SK-N-MC (cell line): Measurements from ENCODE around the gene SLC4A3.

ENCODE experiments used
- EZH2 ChIP-seq: fragments of 200-600 bp; sonication (generic); IDR thresholded peaks from one replicate; pipeline ENCODE4 v1.6.1; 2017; ENCODE audit warnings: antibody characterized with exemption
- FOXP2 ChIP-seq: optimal IDR thresholded peaks from 2 replicates; pipeline ENCODE3; 2011; ENCODE audit warnings: mild to moderate bottlenecking, moderate library complexity; ENCODE audit not compliant: insufficient read depth; ENCODE audit errors: extremely low read length, control extremely low read depth
- POLR2AphosphoS5 ChIP-seq: IDR thresholded peaks from 2 replicates; pipeline ENCODE4 v1.6.1; 2012; ENCODE audit warnings: mild to moderate bottlenecking, low read depth, low read length, borderline replicate concordance

DNA sequence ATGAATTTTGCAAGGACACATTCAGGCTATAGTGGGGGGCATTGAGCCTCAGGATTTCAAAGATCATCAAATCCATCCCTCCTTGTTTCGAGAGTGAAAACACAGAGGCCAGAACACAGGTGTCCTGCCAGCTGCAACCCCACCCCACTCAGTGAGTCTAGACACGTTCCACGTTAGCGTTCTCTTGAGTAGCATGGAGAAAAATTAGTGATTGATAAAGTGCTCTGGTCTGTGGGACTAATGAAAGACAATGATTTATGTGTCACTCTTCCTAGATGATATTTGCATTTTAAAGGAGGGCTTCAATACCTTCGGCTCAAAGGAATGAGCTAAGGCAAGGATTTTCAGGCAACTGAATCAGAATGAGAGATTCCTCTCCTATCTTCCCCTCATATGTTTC, 43.8 kb downstream of the SLC4A3 start:
- no peak for TF ChIP-seq POLR2AphosphoS5
- TF ChIP-seq EZH2, result no peak
- TF ChIP-seq FOXP2, result no peak
